Testis (tissue), 3 donors: Measurements from ENCODE around the gene BICD1. TPM values are rescaled to one million over a fixed set of nuclear protein-coding genes. Genes with fewer than 3 reads are reported as not detected.
A peak's percentile ranks its signal among the peaks of the same experiment; 100 is the strongest.

Source experiments
- DNase-seq: peaks from one replicate; pipeline ENCODE4 v3.0.0-alpha.2; 2019
- H3K27ac ChIP-seq, 2 donors: fragments of 200-600 bp; sonication (generic); one replicate each; pipeline ENCODE4 v1.5.1; 2019
- H3K27me3 ChIP-seq: fragments of 200-600 bp; sonication (generic); one replicate; pipeline ENCODE4 v1.5.1; 2019
- H3K36me3 ChIP-seq: fragments of 200-600 bp; sonication (generic); one replicate; pipeline ENCODE4 v1.5.1; 2017; ENCODE audit warnings: low read depth; ENCODE audit errors: missing control alignments
- H3K4me1 ChIP-seq: fragments of 200-600 bp; sonication (generic); one replicate; pipeline ENCODE4 v1.5.1; 2019
- H3K4me3 ChIP-seq, 2 donors: fragments of 200-600 bp; sonication (generic); one replicate each; pipeline ENCODE4 v1.5.1; 2017 to 2019
- H3K9me3 ChIP-seq: fragments of 200-600 bp; sonication (generic); one replicate; pipeline ENCODE4 v1.5.1; 2017
- CTCF ChIP-seq, 3 experiments: fragments of 450-650 bp in 2 of 3; fragments of 200-600 bp in 1 of 3; sonication (generic) in 1 of 3; IDR thresholded peaks; one replicate each; pipeline ENCODE4 v1.5.1; 2016 to 2019; ENCODE audit warnings: antibody characterized with exemption in 3 of 3, mild to moderate bottlenecking in 2 of 3, moderate library complexity in 1 of 3
- POLR2A ChIP-seq: fragments of 450-650 bp; IDR thresholded peaks from one replicate; pipeline ENCODE4 v1.6.1; 2017; ENCODE audit warnings: antibody characterized with exemption, mild to moderate bottlenecking, moderate library complexity
- WGBS, 2 donors: methylation state at CpG; one replicate each; pipeline ENCODE4 v1.1.5; 2018; 5-methylcytosine and 5-hydroxymethylcytosine counted together
- intact Hi-C: fragments of 100-400 bp; cut with DNase I; formaldehyde crosslinking; loops from one replicate; pipeline ENCODE4 v1.15.1; 2023; ENCODE audit warnings: low total_unique reads
- polyA plus RNA-seq: library from polyadenylated mRNA; stranded (reverse); fragments of 350-450 nt; fragmentation: Illumina TruSeq; extraction: RNeasy Lipid Tissue Mini Kit (QIAGEN cat#74804); gene quantifications from one replicate; pipeline ENCODE4 v1.2.3, GENCODE V29; 2014; ENCODE audit warnings: low read depth, low replicate concordance; ENCODE audit not compliant: insufficient read depth
- total RNA-seq, 2 donors: library from RNA; depleted of rRNA; stranded (reverse); fragments of >200 nt; gene quantifications; one replicate each; pipeline ENCODE4 v1.2.3, GENCODE V29; 2016

The BICD1 gene
- total and polyA plus RNA-seq, 3 donors from 2014 or later = 8.4 to 28.7 (median 26.0) TPM

GRCh38 chr12:32309811-32310736 is 203.4 kb downstream of the BICD1 start:
- H3K27me3 ChIP-seq = no peaks in the 10 kb centered on the region
- H3K9me3 ChIP-seq = no peaks in the 10 kb centered on the region
- no peak overlapping the region for H3K27ac ChIP-seq
- peak; percentile 20 for DNase-seq
- H3K4me1 ChIP-seq = no peaks in the 10 kb centered on the region
- no peaks in the 10 kb centered on the region for H3K36me3 ChIP-seq
- intact Hi-C loops = no loop called here
- no peak overlapping the region for H3K4me3 ChIP-seq
- WGBS, 2 donors = 67 to 74% methylated on average over 10 of the region's 10 CpGs
- no peak for TF ChIP-seq CTCF (IDR thresholded peaks at IDR 0.05)
- no peak for TF ChIP-seq POLR2A

- no peaks in the 10 kb centered on the region for H3K4me1 ChIP-seq
- H3K4me3 ChIP-seq = no peak overlapping the region
- intact Hi-C loops = no loop called here
- no peak overlapping the region for H3K27ac ChIP-seq
- H3K27me3 ChIP-seq = no peaks in the 10 kb centered on the region
- WGBS, 2 donors = 82 to 89% methylated on average over 2 of the region's 2 CpGs
- TF ChIP-seq POLR2A = no peak
- TF ChIP-seq CTCF (IDR thresholded peaks at IDR 0.05) = peak; percentile 32 to 49 (median 39)
- DNase-seq = no peak
- H3K9me3 ChIP-seq = no peaks in the 10 kb centered on the region
- no peaks in the 10 kb centered on the region for H3K36me3 ChIP-seq
Observed at GRCh38 chr12:32312049-32312670, 205.5 kb downstream of the BICD1 start.

GRCh38 chr12:32322354-32322753 is 215.7 kb downstream of the BICD1 start:
- Histone ChIP-seq H3K27me3 (no peaks in the 10 kb centered on the region), H3K27ac (no peak overlapping the region), H3K4me3 (no peak overlapping the region), H3K36me3 (no peaks in the 10 kb centered on the region), H3K4me1 (no peaks in the 10 kb centered on the region), H3K9me3 (no peaks in the 10 kb centered on the region)
- TF ChIP-seq CTCF (IDR thresholded peaks at IDR 0.05) = no peak
- TF ChIP-seq POLR2A = no peak
- intact Hi-C loops = no loop called here
- WGBS, 2 donors = 84 to 96% methylated on average over 7 of the region's 7 CpGs
- DNase-seq = no peak

- 92 to 94% methylated on average over 2 of the region's 2 CpGs for WGBS, 2 donors
- no peak for DNase-seq
- intact Hi-C loops = no loop called here
- Histone ChIP-seq H3K4me3 (no peak overlapping the region), H3K9me3 (no peaks in the 10 kb centered on the region), H3K27ac (no peak overlapping the region), H3K4me1 (no peaks in the 10 kb centered on the region), H3K36me3 (no peaks in the 10 kb centered on the region), H3K27me3 (no peaks in the 10 kb centered on the region)
- TF ChIP-seq POLR2A (no peak), CTCF (IDR thresholded peaks at IDR 0.05) (no peak)
Observed at GRCh38 chr12:32331133-32331532, 224.5 kb downstream of the BICD1 start.
